Endothelial cell of umbilical vein (primary cell): ENCODE measurements around the gene PPP1R11.
"Not testable (repeated sequence)": the region's sequence is repeated elsewhere in the genome, so short reads cannot be mapped to it uniquely, and the experiment has no call there.

Experiments used
- CTCF ChIP-seq, 2 donors: IDR thresholded peaks; 1 replicate in 1 of 2; 2 replicates in 1 of 2; pipeline ENCODE4 v1.5.1; 2011; ENCODE audit warnings: low read length in 2 of 2, mild to moderate bottlenecking in 2 of 2, moderate library complexity in 2 of 2, control low read depth in 1 of 2, inconsistent platforms in 1 of 2, low read depth in 1 of 2; ENCODE audit not compliant: insufficient read depth in 1 of 2; ENCODE audit errors: extremely low read depth in 1 of 2
- POLR2A ChIP-seq: IDR thresholded peaks from 2 replicates; pipeline ENCODE4 v1.6.1; 2012; ENCODE audit warnings: low read depth, mild to moderate bottlenecking, control low read depth, low read length

GRCh38 chr6:30033440-30033839 lies 33.6 kb upstream of the PPP1R11 start:
- not testable (repeated sequence) for TF ChIP-seq CTCF (IDR thresholded peaks at IDR 0.05; ENCODE audit: extremely low read depth in 1 of 2, insufficient read depth in 1 of 2, low read depth in 1 of 2, low read length in 2 of 2); POLR2A
